Measurements from ENCODE around the gene PLCE1.
"Not testable (repeated sequence)": the region's sequence is repeated elsewhere in the genome, so short reads cannot be mapped to it uniquely, and the experiment has no call there.

PLCE1 gene

DNA sequence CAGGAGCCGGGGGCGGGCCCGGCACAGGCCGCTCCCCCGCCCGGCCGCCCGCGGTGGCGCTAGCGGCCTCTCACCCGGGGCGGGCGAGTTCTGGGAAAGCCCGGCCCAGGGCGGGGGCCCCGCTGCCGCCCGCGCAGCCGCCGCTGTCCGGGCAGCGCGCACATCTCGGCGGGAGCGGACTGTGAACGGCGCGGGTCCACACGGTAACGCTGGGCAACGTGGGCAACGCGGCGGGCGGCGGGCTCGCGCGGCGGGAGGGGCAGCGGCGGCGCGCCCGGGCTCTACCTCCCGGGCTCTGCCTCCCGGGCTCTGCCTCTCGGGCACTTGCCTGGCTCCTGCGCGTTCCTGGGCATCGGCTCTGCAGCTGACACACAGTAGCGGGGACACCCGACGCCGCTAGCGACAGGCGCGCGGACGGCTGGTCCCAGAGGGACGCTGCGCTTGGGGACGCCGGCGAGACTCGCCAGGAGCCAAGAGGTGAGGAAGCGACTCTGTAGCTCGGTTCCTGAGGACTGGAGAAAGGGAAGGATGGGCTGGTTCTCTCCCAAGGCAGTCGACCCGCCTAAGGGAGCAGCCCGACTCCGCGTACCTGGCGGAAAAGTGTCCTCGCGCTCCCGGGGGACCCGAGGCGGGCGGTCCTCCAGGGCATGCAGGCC lies at the start of gene PLCE1:
Gene PLCE1, plus strand, starts transcription at position 150 of the 656 bp plus-strand sequence. CDS start 37,116 bp downstream, outside the sequence.
- DNase-seq, result no peak

- DNase-seq, result no peak
Observed at GRCh38 chr10:93945819-93946218, 47.9 kb upstream of the PLCE1 start.

GRCh38 chr10:93947055-93947454 lies 46.7 kb upstream of the PLCE1 start:
- DNase-seq, result no peak

GRCh38 chr10:93947524-93947923 lies 46.2 kb upstream of the PLCE1 start:
- no peak for DNase-seq

- no peak for DNase-seq
Observed at GRCh38 chr10:93951905-93952304, 41.8 kb upstream of the PLCE1 start.

DNA sequence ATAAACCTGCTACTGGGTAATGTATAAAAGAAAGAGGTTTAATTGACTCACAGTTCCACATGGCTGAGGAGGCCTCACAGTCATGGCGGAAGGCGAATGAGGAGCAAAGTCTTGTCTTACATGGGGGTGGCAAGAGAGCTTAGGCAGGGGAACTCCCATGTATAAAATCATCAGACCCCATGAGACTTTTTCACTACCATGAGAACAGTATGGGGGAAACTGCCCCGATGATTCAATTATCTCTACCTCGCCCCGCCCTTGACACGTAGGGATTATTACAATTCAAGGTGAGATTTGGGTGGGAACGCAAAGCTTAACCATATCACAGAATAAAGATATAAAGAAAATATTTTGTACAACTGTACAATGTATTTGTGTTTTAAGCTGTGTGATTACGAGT lies 39.4 kb upstream of the PLCE1 start:
- no peak for DNase-seq

DNA sequence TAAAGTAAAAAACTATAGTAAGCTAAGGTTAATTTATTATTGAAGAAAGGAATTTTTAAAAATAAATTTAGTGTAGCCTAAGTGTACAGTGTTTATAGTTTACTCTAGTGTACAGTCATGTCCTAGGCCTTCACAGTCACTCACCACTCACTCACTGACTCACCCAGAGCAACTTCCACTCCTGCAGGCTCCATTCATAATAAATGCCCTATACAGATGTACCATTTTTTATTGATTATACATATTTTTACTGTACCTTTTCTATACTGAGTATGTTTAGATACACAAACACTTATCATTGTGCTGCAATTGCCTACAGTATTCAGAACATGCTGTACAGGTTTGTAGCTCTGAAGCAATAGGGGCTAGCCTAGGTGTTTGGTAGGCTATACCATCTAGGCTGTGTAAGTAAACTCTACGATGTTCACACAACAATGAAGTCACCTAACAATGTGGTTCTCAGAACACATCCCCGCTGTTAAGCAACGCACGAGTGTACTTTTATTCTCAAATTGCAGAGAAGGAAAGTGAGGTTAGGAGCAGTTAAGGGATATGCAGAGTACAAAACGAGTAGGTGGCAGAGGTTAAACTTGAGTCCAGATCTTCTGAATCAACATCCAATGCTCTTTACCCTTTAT lies 38.9 kb upstream of the PLCE1 start:
- no peak for DNase-seq

DNA sequence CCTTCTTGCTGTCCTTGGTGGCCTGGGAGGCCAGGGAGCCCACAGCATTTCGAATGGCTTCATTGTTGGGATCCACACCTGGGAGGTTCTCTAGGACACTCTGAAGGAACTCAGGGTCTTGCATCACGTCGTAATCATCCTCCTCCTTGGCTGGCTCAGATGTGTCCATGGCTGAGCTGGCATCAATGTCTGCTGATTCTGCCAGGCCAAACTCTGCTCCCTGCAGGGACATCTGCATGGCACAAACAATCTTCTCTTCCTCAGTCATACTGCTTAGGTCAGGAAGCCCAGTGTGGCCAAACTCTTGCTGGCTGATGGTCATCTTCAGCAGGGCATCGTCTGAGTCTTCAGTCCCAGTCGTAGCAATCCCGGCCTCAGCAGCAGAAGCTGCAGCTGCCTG lies 34.9 kb upstream of the PLCE1 start:
- DNase-seq, result no peak

DNA sequence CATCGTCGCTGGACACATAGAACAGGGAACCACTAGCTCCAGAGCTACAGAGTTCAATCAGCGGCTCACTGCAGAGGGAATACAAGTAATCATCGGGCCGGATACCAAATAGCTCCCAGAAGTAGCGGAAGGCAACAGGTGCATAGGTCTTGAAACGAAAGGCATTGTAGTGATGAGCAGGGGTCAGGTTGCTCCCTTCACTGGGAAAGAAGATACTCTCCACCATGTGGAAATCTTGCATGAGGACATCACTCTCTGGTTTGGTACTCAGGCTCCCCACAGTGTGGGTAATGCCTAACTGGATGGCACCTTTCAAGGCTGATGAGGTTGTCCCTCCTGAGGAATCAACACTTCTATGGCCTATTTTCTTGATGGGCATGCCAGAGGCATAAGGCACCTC lies 32.7 kb upstream of the PLCE1 start:
- DNase-seq, result not testable (repeated sequence)

DNA sequence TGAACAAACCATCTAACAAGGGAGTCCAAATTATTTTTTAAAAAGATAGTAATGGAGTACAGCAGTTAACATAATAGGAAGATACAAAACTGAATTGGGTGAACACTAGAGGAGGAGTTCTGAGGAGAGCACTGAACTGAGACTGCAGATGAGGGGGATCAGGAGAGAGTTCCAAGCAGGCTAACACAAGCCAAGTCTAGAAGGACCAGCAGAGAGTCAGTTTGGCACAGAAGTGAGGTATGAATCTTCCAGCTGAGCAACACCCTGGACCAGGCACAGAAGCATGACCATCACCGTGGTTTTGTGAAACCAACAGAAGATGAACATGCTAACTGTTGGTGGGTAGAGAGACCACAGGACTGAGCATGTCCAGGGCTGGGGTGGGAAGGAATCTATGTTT lies 30.8 kb upstream of the PLCE1 start:
- DNase-seq, result no peak

- DNase-seq, result no peak
Observed at GRCh38 chr10:93963434-93963833, 30.3 kb upstream of the PLCE1 start.

- no peak for DNase-seq
Observed at GRCh38 chr10:93965911-93966310, 27.8 kb upstream of the PLCE1 start.

GRCh38 chr10:93967756-93968155 lies 26.0 kb upstream of the PLCE1 start:
- DNase-seq, result no peak

DNA sequence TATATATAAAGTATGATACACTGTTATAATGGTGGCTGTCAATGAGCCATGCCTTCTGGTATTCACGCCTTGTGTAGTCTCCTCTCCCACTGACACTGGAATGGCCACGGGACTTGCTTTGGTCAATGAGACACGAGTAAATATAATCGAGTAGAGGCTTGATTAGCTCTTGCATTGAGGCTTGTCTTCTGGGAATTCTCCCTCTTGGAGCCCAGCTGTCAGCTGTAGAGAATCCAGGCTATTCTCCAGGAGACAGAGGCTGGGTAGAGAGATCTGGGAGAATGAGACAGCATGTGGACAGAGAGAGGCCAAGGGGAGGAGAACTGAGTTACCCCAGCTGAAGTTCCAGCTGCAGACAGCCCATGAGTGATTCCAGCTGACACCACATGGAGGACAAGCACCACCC lies 25.2 kb upstream of the PLCE1 start:
- DNase-seq, result no peak

GRCh38 chr10:93970433-93971010 lies 23.2 kb upstream of the PLCE1 start:
- DNase-seq, result not testable (repeated sequence)

GRCh38 chr10:93973748-93974445 lies 19.8 kb upstream of the PLCE1 start:
- no peak for DNase-seq

- DNase-seq, result no peak
Observed at GRCh38 chr10:93977442-93977841, 16.3 kb upstream of the PLCE1 start.

- DNase-seq, result no peak
Observed at GRCh38 chr10:93980486-93980885, 13.2 kb upstream of the PLCE1 start.

GRCh38 chr10:93991114-93991513 lies 2.6 kb upstream of the PLCE1 start:
- no peak for DNase-seq

- DNase-seq, result no peak
Observed at GRCh38 chr10:93991596-93992284, 2.0 kb upstream of the PLCE1 start.

- DNase-seq, result no peak
Observed at GRCh38 chr10:93992400-93993030, 1.2 kb upstream of the PLCE1 start.

DNA sequence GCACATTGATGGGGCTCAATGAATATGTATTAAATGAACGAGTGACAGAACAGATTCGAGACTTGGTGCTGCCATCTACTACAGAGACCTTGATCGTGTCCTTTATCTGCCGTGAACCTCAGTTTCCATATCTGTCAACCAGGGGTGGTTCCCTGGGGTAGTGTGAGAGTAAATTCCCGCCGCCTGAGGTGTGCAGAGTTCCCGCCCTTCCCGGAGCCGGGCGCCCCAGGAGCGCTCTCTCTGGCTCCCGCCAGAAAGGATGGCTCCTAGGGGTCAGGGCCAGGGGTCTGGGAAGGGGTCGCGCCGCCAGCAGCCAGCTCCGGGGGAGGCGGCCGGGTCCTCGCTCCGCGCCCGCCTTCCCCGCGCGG lies 333 bp upstream of the PLCE1 start:
- DNase-seq, result no peak

DNA sequence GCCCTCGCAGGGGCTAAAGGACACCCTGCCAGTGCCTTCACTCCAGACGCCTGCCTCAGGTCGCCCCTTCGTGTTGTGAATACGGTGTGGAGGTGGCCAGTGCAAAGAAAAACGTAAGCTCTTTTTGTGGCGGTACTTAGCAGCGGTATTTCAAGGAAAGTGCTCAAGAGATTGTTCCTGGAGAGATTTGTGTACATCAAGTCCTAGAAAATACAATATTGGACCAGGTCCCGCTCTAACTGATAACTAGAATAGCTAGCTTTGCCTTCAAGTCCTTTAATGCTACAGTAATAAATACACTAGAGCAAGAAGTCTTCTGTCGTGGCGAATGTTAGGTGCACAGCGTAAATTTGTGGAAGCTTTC lies 689 bp downstream of the PLCE1 start:
- DNase-seq, result no peak

Data from NCI-H2227 treated with DMSO at 0.1 percent for 48 hours (cell line).